Osteoblast (primary cell): ENCODE results near the gene LMX1A. TPM values are rescaled to one million over a fixed set of nuclear protein-coding genes. Genes with fewer than 3 reads are reported as not detected.

Experiments used
- DNase-seq: peaks from one replicate; pipeline ENCODE4 v3.0.0; 2011; ENCODE audit warnings: low spot score, mixed read lengths; ENCODE audit not compliant: insufficient read length; ENCODE audit errors: missing footprints
- H2AFZ ChIP-seq: 2 replicates; pipeline ENCODE4 v1.6.0; 2011; ENCODE audit warnings: mild to moderate bottlenecking, low read length
- H3K27ac ChIP-seq: 2 replicates; pipeline ENCODE4 v1.5.1; 2011; ENCODE audit warnings: mild to moderate bottlenecking, low read depth, low read length, moderate library complexity
- H3K27me3 ChIP-seq: 2 replicates; pipeline ENCODE4 v1.6.0; 2012; ENCODE audit warnings: mild to moderate bottlenecking, control low read depth, inconsistent platforms, low read length, moderate library complexity; ENCODE audit not compliant: insufficient read depth
- H3K36me3 ChIP-seq: 2 replicates; pipeline ENCODE4 v1.5.1; 2011; ENCODE audit warnings: mild to moderate bottlenecking, low read length, control low read depth, moderate library complexity; ENCODE audit not compliant: insufficient read depth
- H3K4me1 ChIP-seq: 2 replicates; pipeline ENCODE4 v1.5.1; 2011; ENCODE audit warnings: mild to moderate bottlenecking, low read length, control low read depth, moderate library complexity; ENCODE audit not compliant: insufficient read depth
- H3K4me2 ChIP-seq: 2 replicates; pipeline ENCODE4 v1.6.0; 2011; ENCODE audit warnings: mild to moderate bottlenecking, low read length; ENCODE audit not compliant: insufficient read depth
- H3K4me3 ChIP-seq: fragments of 200-600 bp; sonication (generic); 3 replicates; pipeline ENCODE4 v1.5.1; 2012; ENCODE audit warnings: mild to moderate bottlenecking, low read length, inconsistent platforms; ENCODE audit not compliant: insufficient read depth
- H3K79me2 ChIP-seq: 2 replicates; pipeline ENCODE4 v1.6.0; 2012; ENCODE audit warnings: mild to moderate bottlenecking, low read length, control low read depth, inconsistent platforms; ENCODE audit not compliant: insufficient read depth
- H3K9me3 ChIP-seq: 2 replicates; pipeline ENCODE4 v1.5.1; 2011; ENCODE audit warnings: low read depth, low read length, control low read depth
- H4K20me1 ChIP-seq: 2 replicates; pipeline ENCODE4 v1.6.0; 2012; ENCODE audit warnings: mild to moderate bottlenecking, low read length, control low read depth; ENCODE audit not compliant: insufficient read depth
- CTCF ChIP-seq: IDR thresholded peaks from 2 replicates; pipeline ENCODE4 v1.5.1; 2011; ENCODE audit warnings: mild to moderate bottlenecking, low read depth, low read length, moderate library complexity; ENCODE audit errors: extremely low read depth
- total RNA-seq: library from RNA; depleted of rRNA; stranded (reverse); fragments of >200 nt; gene quantifications from 2 replicates; pipeline ENCODE4 v1.2.3, GENCODE V29; 2012

Gene LMX1A
- total RNA-seq, 1 donor: not detected

- H3K4me1 ChIP-seq: no peaks in the 10 kb centered on the region
- no peak overlapping the region for H3K27ac ChIP-seq
- DNase-seq: no peak
- H3K79me2 ChIP-seq: no peaks in the 10 kb centered on the region
- no peak overlapping the region for H2AFZ ChIP-seq
- H3K9me3 ChIP-seq: no peaks in the 10 kb centered on the region
- no peaks in the 10 kb centered on the region for H4K20me1 ChIP-seq
- no peaks in the 10 kb centered on the region for H3K36me3 ChIP-seq
- H3K4me3 ChIP-seq: no peak overlapping the region
- H3K27me3 ChIP-seq: no peaks in the 10 kb centered on the region
- TF ChIP-seq CTCF: no peak
- no peak overlapping the region for H3K4me2 ChIP-seq
These were observed 42.6 kb downstream of the LMX1A start for GRCh38 chr1:165313903-165314302.

GRCh38 chr1:165312591-165312990, 43.9 kb downstream of the LMX1A start:
- H3K36me3 ChIP-seq: no peaks in the 10 kb centered on the region
- H3K27ac ChIP-seq: no peak overlapping the region
- H3K4me1 ChIP-seq: no peaks in the 10 kb centered on the region
- no peaks in the 10 kb centered on the region for H3K27me3 ChIP-seq
- H3K79me2 ChIP-seq: no peaks in the 10 kb centered on the region
- no peak for TF ChIP-seq CTCF
- DNase-seq: no peak
- H3K4me3 ChIP-seq: no peak overlapping the region
- no peak overlapping the region for H2AFZ ChIP-seq
- H3K9me3 ChIP-seq: no peaks in the 10 kb centered on the region
- no peaks in the 10 kb centered on the region for H4K20me1 ChIP-seq
- no peak overlapping the region for H3K4me2 ChIP-seq

GRCh38 chr1:165306543-165307434, 49.7 kb downstream of the LMX1A start:
- no peak overlapping the region for H3K4me2 ChIP-seq
- TF ChIP-seq CTCF: no peak
- no peaks in the 10 kb centered on the region for H3K27me3 ChIP-seq
- no peaks in the 10 kb centered on the region for H4K20me1 ChIP-seq
- no peak overlapping the region for H2AFZ ChIP-seq
- H3K4me3 ChIP-seq: no peak overlapping the region
- DNase-seq: no peak
- no peaks in the 10 kb centered on the region for H3K9me3 ChIP-seq
- no peaks in the 10 kb centered on the region for H3K79me2 ChIP-seq
- H3K27ac ChIP-seq: no peak overlapping the region
- no peaks in the 10 kb centered on the region for H3K36me3 ChIP-seq
- H3K4me1 ChIP-seq: no peaks in the 10 kb centered on the region

- H3K4me3 ChIP-seq: no peak overlapping the region
- no peaks in the 10 kb centered on the region for H3K36me3 ChIP-seq
- H3K4me1 ChIP-seq: no peaks in the 10 kb centered on the region
- no peak for DNase-seq
- no peak overlapping the region for H3K4me2 ChIP-seq
- no peak overlapping the region for H3K27ac ChIP-seq
- H3K79me2 ChIP-seq: no peaks in the 10 kb centered on the region
- H3K27me3 ChIP-seq: no peaks in the 10 kb centered on the region
- H3K9me3 ChIP-seq: no peaks in the 10 kb centered on the region
- no peaks in the 10 kb centered on the region for H4K20me1 ChIP-seq
- no peak for TF ChIP-seq CTCF
- H2AFZ ChIP-seq: no peak overlapping the region
These were observed 53.1 kb downstream of the LMX1A start for GRCh38 chr1:165303386-165303785.
